GM23248 (cell line): ENCODE measurements around the gene ARV1. TPM values are rescaled to one million over a fixed set of nuclear protein-coding genes. Genes with fewer than 3 reads are reported as not detected.
"Not testable (repeated sequence)": the region's sequence is repeated elsewhere in the genome, so short reads cannot be mapped to it uniquely, and the experiment has no call there.

Experiments used
- DNase-seq: peaks from one replicate; pipeline ENCODE4 v3.0.0-alpha.2; 2015
- H2AFZ ChIP-seq: fragments of 200-600 bp; sonication (generic); 2 replicates; pipeline ENCODE4 v1.6.1; 2016; ENCODE audit warnings: antibody characterized with exemption
- H3F3A ChIP-seq: fragments of 200-600 bp; sonication (generic); 2 replicates; pipeline ENCODE4 v1.6.1; 2016; ENCODE audit warnings: mild to moderate bottlenecking, antibody characterized with exemption, mixed run types; ENCODE audit not compliant: insufficient read depth
- H3K27ac ChIP-seq: fragments of 200-600 bp; sonication (generic); 2 replicates; pipeline ENCODE4 v1.5.1; 2016; ENCODE audit warnings: mild to moderate bottlenecking
- H3K27me3 ChIP-seq: fragments of 200-600 bp; sonication (generic); replicated peaks from 2 replicates; pipeline ENCODE4 v1.6.1; 2016; ENCODE audit warnings: mild to moderate bottlenecking; ENCODE audit not compliant: insufficient read depth
- H3K36me3 ChIP-seq: fragments of 200-600 bp; sonication (generic); 2 replicates; pipeline ENCODE4 v1.6.1; 2016; ENCODE audit warnings: low read depth, mild to moderate bottlenecking
- H3K4me1 ChIP-seq: fragments of 200-600 bp; sonication (generic); 2 replicates; pipeline ENCODE4 v1.6.1; 2016; ENCODE audit warnings: mild to moderate bottlenecking; ENCODE audit not compliant: insufficient read depth
- H3K4me2 ChIP-seq: fragments of 200-600 bp; sonication (generic); one replicate; pipeline ENCODE4 v1.6.1; 2016; ENCODE audit warnings: mild to moderate bottlenecking; ENCODE audit not compliant: unreplicated experiment
- H3K4me3 ChIP-seq: fragments of 200-600 bp; sonication (generic); 2 replicates; pipeline ENCODE4 v1.5.1; 2016; ENCODE audit warnings: mild to moderate bottlenecking
- H3K79me2 ChIP-seq: fragments of 200-600 bp; sonication (generic); 2 replicates; pipeline ENCODE4 v1.6.1; 2016; ENCODE audit warnings: mild to moderate bottlenecking; ENCODE audit not compliant: insufficient read depth
- H3K9ac ChIP-seq: fragments of 200-600 bp; sonication (generic); 2 replicates; pipeline ENCODE4 v1.6.1; 2016; ENCODE audit warnings: mild to moderate bottlenecking
- H3K9me2 ChIP-seq: fragments of 200-600 bp; sonication (generic); 2 replicates; pipeline ENCODE4 v1.6.1; 2016; ENCODE audit warnings: mixed run types, mild to moderate bottlenecking, moderate library complexity; ENCODE audit not compliant: insufficient read depth
- H3K9me3 ChIP-seq: fragments of 200-600 bp; sonication (generic); one replicate; pipeline ENCODE4 v1.6.1; 2017; ENCODE audit warnings: low read depth
- H4K20me1 ChIP-seq: fragments of 200-600 bp; sonication (generic); 2 replicates; pipeline ENCODE4 v1.6.0; 2016; ENCODE audit not compliant: insufficient read depth
- EZH2 ChIP-seq: fragments of 200-600 bp; sonication (generic); IDR thresholded peaks from 2 replicates; pipeline ENCODE4 v1.6.1; 2018; ENCODE audit warnings: antibody characterized with exemption, mild to moderate bottlenecking; ENCODE audit not compliant: insufficient read depth, poor library complexity, severe bottlenecking
- EZH2phosphoT487 ChIP-seq: fragments of 200-600 bp; sonication (generic); IDR thresholded peaks from 2 replicates; pipeline ENCODE4 v1.6.1; 2018; ENCODE audit warnings: antibody characterized with exemption, moderate library complexity, mild to moderate bottlenecking, low read depth; ENCODE audit not compliant: insufficient read depth
- WGBS, 2 experiments: methylation state at CpG; one replicate each; pipeline ENCODE4 v1.1.6; 2015 to 2017; ENCODE audit warnings: low lambda C conversion rate in 2 of 2, low coverage in 1 of 2; ENCODE audit errors: missing lambda C conversion rate in 2 of 2; 5-methylcytosine and 5-hydroxymethylcytosine counted together
- in situ Hi-C: fragments of 300-500 bp; cut with MboI; formaldehyde crosslinking; loops from 2 replicates; pipeline ENCODE4 v1.15.0; 2020
- polyA plus RNA-seq: library from polyadenylated mRNA; unstranded; fragments of >200 nt; fragmentation: Nextera tagmentation; extraction: Ambion mirVana; gene quantifications from 2 replicates; pipeline ENCODE4 v1.2.1, GENCODE V29; 2016
- total RNA-seq: library from RNA; depleted of rRNA; stranded (reverse); fragments of >200 nt; shearing (Covaris generic); gene quantifications from 2 replicates; pipeline ENCODE4 v1.2.3, GENCODE V29; 2014

The ARV1 gene
- total and polyA plus RNA-seq, 2 experiments from 2014 or later: 26.2 to 30.2 TPM

DNA sequence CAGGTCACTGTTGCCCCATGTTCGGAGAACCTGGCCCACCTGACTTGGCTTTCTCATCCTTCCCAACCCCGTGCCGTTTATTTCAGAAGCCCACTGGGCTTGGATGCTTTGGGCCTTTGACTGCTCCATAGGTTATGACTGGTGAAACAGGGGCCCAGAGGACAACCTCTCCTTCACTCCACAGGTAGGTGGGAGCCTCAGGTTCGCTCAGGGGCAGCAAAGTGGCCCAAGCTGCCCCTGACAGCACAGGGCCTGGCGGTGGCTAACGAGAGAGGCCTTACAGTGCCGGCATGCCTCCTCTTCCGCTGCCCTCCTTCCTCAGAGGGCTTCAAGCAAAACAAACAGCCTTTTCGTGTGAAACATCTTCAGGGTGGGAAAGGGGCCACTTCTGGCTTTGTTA, 44.3 kb downstream of the ARV1 start:
- DNase-seq: no peak
- WGBS, 2 experiments: 74 to 80% methylated on average over 9 of the region's 9 CpGs
- TF ChIP-seq EZH2phosphoT487: no peak
- no peak for TF ChIP-seq EZH2
- no peaks in the 10 kb centered on the region for H4K20me1 ChIP-seq
- no peak overlapping the region for H3K4me2 ChIP-seq
- H3K9me3 ChIP-seq: no peaks in the 10 kb centered on the region
- H2AFZ ChIP-seq: no peak overlapping the region
- no peak overlapping the region for H3K4me3 ChIP-seq
- in situ Hi-C loops: no loop called here
- H3K4me1 ChIP-seq: no peaks in the 10 kb centered on the region
- H3K36me3 ChIP-seq: no peaks in the 10 kb centered on the region
- H3K9ac ChIP-seq: no peak overlapping the region
- no peaks in the 10 kb centered on the region for H3F3A ChIP-seq
- H3K27ac ChIP-seq: no peak overlapping the region
- no peaks in the 10 kb centered on the region for H3K9me2 ChIP-seq
- no peaks in the 10 kb centered on the region for H3K79me2 ChIP-seq
- H3K27me3 ChIP-seq: no peaks in the 10 kb centered on the region

DNA sequence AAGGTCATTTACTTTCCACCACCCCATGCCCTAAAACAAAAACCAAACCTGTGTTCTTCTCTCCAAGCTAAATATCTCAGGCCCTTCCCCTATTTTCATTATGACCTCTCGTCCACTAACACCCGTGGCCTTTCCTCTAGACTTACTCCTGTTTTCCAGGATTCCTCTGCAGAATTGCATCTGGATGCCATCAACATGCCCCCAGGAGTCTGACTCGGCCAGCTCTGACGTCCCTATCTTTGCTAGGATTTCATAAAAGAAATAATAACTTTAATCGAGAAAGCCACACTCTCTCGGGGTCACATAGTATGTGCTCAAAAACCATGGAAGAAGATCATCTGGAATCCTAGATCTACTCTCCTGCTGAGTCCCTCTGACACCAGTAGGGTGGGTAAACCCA, 47.7 kb downstream of the ARV1 start:
- H3K9me3 ChIP-seq: no peaks in the 10 kb centered on the region
- no peaks in the 10 kb centered on the region for H3K9me2 ChIP-seq
- H3K79me2 ChIP-seq: no peaks in the 10 kb centered on the region
- no peaks in the 10 kb centered on the region for H3K36me3 ChIP-seq
- no peaks in the 10 kb centered on the region for H4K20me1 ChIP-seq
- no peak overlapping the region for H3K9ac ChIP-seq
- no peaks in the 10 kb centered on the region for H3F3A ChIP-seq
- in situ Hi-C loops: no loop called here
- no peak overlapping the region for H3K27ac ChIP-seq
- no peak overlapping the region for H3K4me3 ChIP-seq
- DNase-seq: no peak
- H3K4me1 ChIP-seq: no peaks in the 10 kb centered on the region
- no peak overlapping the region for H2AFZ ChIP-seq
- H3K4me2 ChIP-seq: no peak overlapping the region
- H3K27me3 ChIP-seq: no peaks in the 10 kb centered on the region
- 50 to 55% methylated on average over 6 of the region's 6 CpGs for WGBS, 2 experiments
- TF ChIP-seq EZH2 (no peak), EZH2phosphoT487 (no peak)

DNA sequence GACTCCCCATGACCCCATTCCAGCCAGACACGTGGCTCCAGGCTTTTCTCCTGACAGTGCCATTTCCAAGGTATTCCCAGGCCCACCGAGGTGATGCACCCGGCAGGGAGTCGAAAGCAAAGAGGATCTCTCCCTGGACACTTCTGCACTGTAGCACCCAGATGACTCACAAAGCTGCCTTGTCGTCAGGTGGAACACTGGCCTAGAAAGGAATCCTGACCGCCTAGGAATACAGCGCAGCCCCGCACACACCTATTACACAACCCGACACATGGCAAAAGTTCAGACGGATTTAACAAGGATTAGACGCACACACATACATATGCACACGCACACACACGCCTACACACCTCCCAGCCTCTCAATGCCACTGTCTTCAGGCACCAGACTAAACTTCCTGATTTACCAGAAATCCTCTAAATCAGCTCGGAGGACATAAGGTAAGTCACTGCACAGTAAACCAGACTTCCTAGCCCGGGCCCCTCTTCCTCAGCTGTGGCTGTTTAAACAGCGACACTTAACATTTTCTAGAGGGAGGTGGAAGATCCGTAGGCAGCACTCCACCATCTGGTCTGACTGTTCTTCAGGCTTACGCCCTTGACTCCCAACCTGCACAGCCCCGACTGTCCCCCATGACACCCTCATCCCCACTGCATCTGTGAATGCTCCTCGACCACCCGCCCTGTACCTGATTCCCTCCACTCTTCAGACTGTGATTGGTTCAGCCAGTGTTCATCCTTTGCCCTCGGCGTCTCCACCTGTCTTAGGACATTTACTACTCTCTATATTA, 48.4 kb downstream of the ARV1 start:
- Histone ChIP-seq H3F3A (no peaks in the 10 kb centered on the region), H3K4me3 (no peak overlapping the region), H3K79me2 (no peaks in the 10 kb centered on the region), H3K27ac (no peak overlapping the region), H3K9me3 (no peaks in the 10 kb centered on the region), H4K20me1 (no peaks in the 10 kb centered on the region), H3K4me1 (no peaks in the 10 kb centered on the region), H3K4me2 (no peak overlapping the region), H3K36me3 (no peaks in the 10 kb centered on the region), H3K9ac (no peak overlapping the region), H3K9me2 (no peaks in the 10 kb centered on the region), H2AFZ (no peak overlapping the region), H3K27me3 (no peaks in the 10 kb centered on the region)
- TF ChIP-seq EZH2 (no peak), EZH2phosphoT487 (no peak)
- in situ Hi-C loops: no loop called here
- DNase-seq: no peak
- WGBS, 2 experiments: 79 to 81% methylated on average over 23 of the region's 23 CpGs

DNA sequence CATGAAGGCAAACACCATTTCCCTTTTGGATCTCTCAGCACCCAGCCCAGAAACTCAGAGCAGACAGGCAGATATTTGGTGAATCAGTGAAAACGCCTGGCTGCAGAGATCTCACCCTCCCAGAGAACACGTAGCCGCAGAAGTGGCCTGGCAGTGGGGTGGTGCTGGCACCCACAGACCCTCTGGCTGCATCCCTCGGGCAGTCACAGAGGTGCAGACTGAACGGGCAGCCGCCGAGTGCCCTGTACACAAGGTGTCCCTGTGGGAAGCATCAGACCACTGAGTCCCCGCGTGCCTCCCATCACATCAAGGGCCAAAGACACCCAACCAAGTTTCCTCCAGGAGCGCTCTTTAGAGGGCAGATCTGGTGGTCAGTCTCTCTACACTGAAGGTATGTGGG, 49.1 kb downstream of the ARV1 start:
- 90 to 92% methylated on average over 10 of the region's 10 CpGs for WGBS, 2 experiments
- Histone ChIP-seq H3K36me3 (no peaks in the 10 kb centered on the region), H3K4me2 (no peak overlapping the region), H3K4me3 (no peak overlapping the region), H3K9me2 (no peaks in the 10 kb centered on the region), H3K79me2 (no peaks in the 10 kb centered on the region), H3K9ac (no peak overlapping the region), H3K4me1 (no peaks in the 10 kb centered on the region), H3F3A (no peaks in the 10 kb centered on the region), H2AFZ (no peak overlapping the region), H4K20me1 (no peaks in the 10 kb centered on the region), H3K27me3 (no peaks in the 10 kb centered on the region), H3K9me3 (no peaks in the 10 kb centered on the region), H3K27ac (no peak overlapping the region)
- no peak for DNase-seq
- in situ Hi-C loops: no loop called here
- TF ChIP-seq EZH2 (no peak), EZH2phosphoT487 (no peak)

DNA sequence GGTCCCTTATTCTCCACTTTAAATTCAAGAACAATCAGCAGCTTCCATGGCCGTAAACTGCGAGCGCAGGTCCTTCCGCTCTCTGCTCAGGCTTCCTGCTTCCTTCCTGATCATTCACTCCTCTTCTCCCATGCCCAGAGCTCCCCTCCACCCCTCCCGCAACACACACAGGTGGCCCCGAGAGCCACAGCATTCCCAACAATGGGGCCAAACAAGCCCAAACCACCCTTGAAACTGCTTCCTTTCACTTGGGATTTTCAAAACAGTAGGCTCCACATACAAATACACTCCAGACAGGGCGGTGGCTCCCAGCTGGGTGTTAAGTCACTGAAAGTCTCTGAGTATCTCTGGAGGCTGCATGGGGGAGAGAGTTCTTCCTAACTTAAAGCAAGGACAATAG, 49.8 kb downstream of the ARV1 start:
- H3K27me3 ChIP-seq: no peaks in the 10 kb centered on the region
- H3K9ac ChIP-seq: no peak overlapping the region
- no peak overlapping the region for H2AFZ ChIP-seq
- TF ChIP-seq EZH2phosphoT487 (no peak), EZH2 (no peak)
- H3F3A ChIP-seq: no peaks in the 10 kb centered on the region
- no peaks in the 10 kb centered on the region for H3K9me2 ChIP-seq
- H4K20me1 ChIP-seq: no peaks in the 10 kb centered on the region
- no peak overlapping the region for H3K4me2 ChIP-seq
- H3K9me3 ChIP-seq: no peaks in the 10 kb centered on the region
- no peaks in the 10 kb centered on the region for H3K79me2 ChIP-seq
- DNase-seq: no peak
- H3K27ac ChIP-seq: no peak overlapping the region
- in situ Hi-C loops: no loop called here
- H3K4me1 ChIP-seq: no peaks in the 10 kb centered on the region
- H3K4me3 ChIP-seq: no peak overlapping the region
- H3K36me3 ChIP-seq: no peaks in the 10 kb centered on the region
- WGBS, 2 experiments: 86 to 89% methylated on average over 7 of the region's 7 CpGs

DNA sequence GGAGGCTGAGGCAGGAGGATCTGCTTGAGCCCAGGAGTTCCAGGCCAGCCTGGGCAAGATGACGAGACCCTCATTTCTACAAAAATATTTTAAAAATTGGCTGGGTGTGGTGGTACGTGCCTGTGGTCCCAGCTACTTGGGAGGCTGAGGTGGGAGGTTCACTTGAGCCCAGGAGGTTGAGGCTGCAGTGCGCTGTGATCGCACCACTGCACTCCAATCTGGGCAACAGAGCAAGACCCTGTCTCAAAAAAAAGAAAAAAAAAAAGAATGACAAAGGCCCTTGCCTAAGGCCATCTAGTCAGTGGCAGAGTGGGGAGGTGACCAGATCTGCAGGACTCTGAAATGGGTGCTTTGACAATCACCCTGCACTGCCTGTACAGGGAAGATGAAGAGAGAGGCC, 50.4 kb downstream of the ARV1 start:
- H3K27ac ChIP-seq, H3K36me3 ChIP-seq, DNase-seq, H3F3A ChIP-seq, H2AFZ ChIP-seq, H3K79me2 ChIP-seq, H3K27me3 ChIP-seq, H3K9me3 ChIP-seq, H3K9ac ChIP-seq, H3K4me2 ChIP-seq, in situ Hi-C loops, H3K9me2 ChIP-seq, H4K20me1 ChIP-seq, H3K4me3 ChIP-seq, H3K4me1 ChIP-seq: not testable (repeated sequence)
- WGBS, 2 experiments: 80 to 82% methylated on average over 4 of the region's 4 CpGs
